Activated T-helper 1 cell treated with anti-CD3 and anti-CD28 coated beads, Interleukin-2, amount 50 U/mL, for 16 hours (primary cell): ENCODE data around the gene INHBE.
"Not testable (repeated sequence)": the region's sequence is repeated elsewhere in the genome, so short reads cannot be mapped to it uniquely, and the experiment has no call there.

Experiments used
- DNase-seq, 2 donors: peaks; one replicate each; pipeline ENCODE4 v3.0.0-alpha.2; 2020; ENCODE audit warnings: low read depth in 1 of 2, low spot score in 1 of 2

INHBE gene

GRCh38 chr12:57496822-57497221 is 41.7 kb downstream of the INHBE start:
- no peak for DNase-seq

GRCh38 chr12:57497223-57498131 is 42.4 kb downstream of the INHBE start:
- DNase-seq = no peak

DNA sequence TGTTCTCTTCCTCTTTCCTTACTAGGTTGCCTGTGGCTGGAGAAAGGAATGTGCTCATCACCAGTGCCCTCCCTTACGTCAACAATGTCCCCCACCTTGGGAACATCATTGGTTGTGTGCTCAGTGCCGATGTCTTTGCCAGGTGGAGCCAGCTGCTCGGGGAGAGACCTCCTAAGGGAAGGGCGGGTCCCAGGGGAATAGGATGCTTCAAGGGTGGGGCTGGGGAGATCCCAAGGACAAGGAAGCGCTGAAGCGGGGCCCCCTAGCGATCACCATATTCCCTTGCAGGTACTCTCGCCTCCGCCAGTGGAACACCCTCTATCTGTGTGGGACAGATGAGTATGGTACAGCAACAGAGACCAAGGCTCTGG is 43.0 kb downstream of the INHBE start:
- no peak for DNase-seq

- no peak for DNase-seq
Observed at GRCh38 chr12:57498571-57498970, 43.5 kb downstream of the INHBE start.

GRCh38 chr12:57500213-57500612 is 45.1 kb downstream of the INHBE start:
- DNase-seq = no peak

DNA sequence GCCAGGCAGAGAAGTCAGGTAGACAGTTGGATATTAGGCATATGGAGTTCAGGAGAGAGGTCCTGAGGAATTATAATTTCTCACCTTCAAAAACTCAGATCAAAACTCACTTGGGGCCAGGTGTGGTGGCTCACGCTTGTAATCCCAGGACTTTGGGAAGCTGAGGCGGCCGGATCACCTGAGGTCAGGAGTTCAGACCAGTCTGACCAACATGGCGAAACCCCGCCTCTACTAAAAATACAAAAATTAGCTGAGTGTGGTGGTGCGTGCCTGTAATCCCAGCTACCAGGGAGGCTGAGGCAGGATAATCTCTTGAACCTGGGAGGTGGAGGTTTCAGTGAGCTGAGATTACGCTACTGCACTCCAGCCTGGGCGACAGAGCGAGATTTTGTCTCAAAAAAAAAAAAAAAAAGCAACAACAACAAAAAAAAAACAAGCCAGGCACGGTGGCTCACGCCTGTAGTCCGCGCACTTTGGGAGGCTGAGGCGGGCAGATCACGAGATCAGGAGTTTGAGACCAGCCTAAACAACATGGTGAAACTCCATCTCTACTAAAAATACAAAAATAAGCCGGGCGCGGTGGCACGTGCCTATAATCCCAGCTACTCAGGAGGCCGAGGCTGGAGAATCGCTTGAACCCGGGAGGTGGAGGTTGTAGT is 47.3 kb downstream of the INHBE start:
- not testable (repeated sequence) for DNase-seq

DNA sequence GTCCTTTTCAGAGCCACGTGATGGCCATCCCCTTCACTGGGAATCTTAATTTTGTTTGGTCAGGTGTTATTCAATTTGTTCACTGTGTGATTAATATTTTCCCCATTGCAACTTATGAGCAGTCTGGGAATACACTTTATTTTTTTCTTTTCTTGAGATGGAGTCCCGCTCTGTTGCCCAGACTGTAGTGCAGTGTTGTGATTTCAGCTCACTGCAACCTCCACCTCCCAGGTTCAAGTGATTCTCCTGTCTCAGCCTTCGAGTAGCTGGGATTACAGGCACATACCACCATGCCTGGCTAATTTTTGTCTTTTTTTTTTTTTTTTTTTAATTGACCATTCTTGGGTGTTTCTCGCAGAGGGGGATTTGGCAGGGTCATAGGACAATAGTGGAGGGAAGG is 51.4 kb downstream of the INHBE start:
- not testable (repeated sequence) for DNase-seq
